GM15510 (cell line): ENCODE measurements around the gene TRPC3.

Experiments used
- POLR2A ChIP-seq: IDR thresholded peaks from 3 replicates; pipeline ENCODE4 v1.6.1; 2011; ENCODE audit warnings: borderline replicate concordance; ENCODE audit not compliant: insufficient read length; ENCODE audit errors: extremely low read depth

The TRPC3 gene

GRCh38 chr4:121951521-121952110, at the start of gene TRPC3:
TRPC3 (minus strand) TSS chr4:121952060; CDS start chr4:121951680, 380 bp downstream.
- TF ChIP-seq POLR2A, result no peak

DNA sequence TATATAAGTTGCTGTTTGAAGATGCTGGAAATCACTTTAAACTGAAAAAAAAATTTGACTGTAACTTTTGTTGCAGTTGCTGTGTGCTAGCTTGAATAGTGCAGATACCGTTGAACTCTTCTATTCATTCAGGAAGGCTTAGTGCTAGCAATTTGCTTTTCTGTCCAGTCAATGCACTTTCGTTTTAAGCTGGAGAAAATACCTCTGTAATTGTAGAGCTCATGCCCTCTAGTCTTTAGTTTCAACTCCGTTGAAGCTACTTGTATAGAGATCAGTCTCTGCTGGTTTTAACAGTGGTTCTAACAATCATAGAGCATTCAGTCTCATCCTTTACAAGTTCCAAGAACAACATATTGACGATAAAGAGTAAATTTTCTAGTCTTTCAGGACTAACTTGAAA, 49.0 kb upstream of the TRPC3 start:
- TF ChIP-seq POLR2A, result no peak

GRCh38 chr4:121998024-121998423, 46.2 kb upstream of the TRPC3 start:
- TF ChIP-seq POLR2A, result no peak

GRCh38 chr4:121995790-121996537, 44.1 kb upstream of the TRPC3 start:
- TF ChIP-seq POLR2A, result no peak

DNA sequence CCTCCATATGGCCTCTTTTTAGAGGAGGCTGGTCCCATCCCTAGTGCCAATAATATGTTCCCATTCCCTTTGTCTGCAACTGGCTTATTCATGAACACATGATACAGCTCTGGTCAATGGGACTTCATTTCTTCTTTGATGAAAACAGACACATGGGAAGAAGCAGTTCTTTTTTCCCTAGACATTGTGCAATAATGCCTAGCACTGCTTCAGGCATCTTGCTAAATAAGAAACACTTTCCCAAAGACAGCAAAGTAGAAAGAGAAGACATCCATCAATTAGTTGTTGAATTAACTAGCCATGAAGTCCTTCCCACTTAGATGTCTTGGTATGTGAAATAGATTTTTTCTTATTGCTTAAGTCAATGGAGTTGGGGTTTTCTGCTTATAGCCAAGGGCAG, 40.1 kb upstream of the TRPC3 start:
- no peak for TF ChIP-seq POLR2A

DNA sequence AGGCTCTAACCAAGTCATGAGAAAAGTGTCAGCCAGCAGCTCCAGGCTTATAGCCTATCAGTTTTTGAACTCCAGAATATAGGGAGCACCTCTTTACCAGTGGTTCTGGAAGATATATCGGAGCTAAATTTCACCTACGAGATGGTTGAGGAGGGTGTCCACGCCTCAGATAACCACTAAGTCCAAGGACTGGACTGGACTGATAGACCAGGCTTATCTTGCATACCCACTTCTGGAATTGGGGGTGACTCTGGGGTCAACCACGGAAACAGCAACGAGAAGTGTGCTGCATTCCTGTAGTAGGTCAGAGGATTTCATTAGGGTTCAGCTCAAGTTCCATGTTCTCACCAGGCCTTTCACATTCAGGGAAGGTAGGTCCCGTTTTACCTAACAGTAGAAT, 38.6 kb upstream of the TRPC3 start:
- TF ChIP-seq POLR2A, result no peak

DNA sequence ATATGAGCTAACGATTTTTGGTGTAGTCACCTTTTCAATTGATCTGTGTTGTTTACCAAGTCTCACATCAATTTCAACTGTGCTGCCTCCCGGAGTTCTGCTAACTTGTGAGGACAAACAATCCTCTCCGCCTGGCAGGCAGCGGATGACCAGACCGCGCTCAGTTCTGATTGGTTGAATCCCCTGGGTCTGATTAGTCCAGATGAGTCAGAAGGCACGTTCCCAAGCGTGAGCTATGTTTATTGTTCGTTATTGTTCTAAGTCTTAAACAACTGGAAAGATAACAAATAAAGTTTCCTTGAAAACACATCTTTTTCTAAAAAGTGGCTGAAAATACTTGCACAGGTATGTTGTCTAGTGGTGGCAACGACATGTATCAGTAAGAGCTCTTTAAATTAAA, 37.9 kb upstream of the TRPC3 start:
- TF ChIP-seq POLR2A, result no peak

DNA sequence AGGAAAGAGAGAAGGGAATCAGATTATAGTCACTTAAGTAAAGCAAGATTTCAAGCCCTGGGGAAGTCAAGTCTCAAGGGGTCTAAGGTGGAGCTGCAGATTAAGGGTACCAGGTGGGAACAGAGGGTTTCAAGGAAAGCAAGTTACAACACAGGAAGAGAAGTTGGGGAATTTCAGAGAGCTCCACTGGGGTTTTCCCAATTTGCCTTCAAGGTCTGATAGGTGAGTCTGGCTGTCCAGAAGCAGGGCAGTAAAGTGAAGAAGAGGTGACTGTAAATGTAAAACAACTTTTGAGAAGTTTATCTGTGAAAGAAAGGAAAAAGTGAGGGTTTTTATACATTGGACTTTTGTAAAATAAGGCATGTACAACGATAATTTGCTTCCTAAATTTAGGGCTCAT, 37.1 kb upstream of the TRPC3 start:
- no peak for TF ChIP-seq POLR2A

DNA sequence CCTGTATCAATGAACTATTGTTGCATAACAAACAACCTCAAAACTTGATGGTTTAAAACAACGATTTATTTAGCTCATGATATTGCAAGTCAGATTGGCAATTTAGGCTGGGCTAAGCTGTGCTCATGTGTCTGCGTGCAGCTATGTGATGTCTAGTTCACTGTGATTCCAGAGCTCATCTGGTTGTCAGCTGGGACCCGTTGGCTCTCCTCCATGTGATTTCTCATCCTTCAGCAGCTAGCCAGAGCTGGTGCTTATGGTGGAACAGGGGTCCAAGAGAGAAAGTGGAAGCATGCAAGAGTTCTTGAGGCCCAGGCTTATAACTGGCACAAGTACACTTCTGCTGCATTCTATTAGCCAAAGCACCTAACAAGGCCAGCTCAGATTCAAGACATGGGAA, 28.8 kb upstream of the TRPC3 start:
- no peak for TF ChIP-seq POLR2A

DNA sequence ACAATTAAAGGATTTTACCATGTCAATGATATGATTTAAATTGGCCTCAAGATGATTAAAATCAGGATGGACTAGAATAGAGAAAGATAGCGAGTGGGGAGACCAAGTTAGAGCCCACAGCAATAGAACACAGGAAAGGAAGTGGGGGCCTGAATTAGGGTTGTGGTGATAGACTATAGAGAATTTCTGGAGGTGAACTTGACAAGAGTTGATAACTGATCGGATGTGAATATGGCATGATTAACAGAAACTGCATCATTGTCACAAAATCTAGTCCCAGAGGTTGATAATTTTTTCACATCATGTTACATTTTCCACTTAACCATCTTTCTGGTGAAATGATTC, 26.3 kb upstream of the TRPC3 start:
- TF ChIP-seq POLR2A, result no peak

DNA sequence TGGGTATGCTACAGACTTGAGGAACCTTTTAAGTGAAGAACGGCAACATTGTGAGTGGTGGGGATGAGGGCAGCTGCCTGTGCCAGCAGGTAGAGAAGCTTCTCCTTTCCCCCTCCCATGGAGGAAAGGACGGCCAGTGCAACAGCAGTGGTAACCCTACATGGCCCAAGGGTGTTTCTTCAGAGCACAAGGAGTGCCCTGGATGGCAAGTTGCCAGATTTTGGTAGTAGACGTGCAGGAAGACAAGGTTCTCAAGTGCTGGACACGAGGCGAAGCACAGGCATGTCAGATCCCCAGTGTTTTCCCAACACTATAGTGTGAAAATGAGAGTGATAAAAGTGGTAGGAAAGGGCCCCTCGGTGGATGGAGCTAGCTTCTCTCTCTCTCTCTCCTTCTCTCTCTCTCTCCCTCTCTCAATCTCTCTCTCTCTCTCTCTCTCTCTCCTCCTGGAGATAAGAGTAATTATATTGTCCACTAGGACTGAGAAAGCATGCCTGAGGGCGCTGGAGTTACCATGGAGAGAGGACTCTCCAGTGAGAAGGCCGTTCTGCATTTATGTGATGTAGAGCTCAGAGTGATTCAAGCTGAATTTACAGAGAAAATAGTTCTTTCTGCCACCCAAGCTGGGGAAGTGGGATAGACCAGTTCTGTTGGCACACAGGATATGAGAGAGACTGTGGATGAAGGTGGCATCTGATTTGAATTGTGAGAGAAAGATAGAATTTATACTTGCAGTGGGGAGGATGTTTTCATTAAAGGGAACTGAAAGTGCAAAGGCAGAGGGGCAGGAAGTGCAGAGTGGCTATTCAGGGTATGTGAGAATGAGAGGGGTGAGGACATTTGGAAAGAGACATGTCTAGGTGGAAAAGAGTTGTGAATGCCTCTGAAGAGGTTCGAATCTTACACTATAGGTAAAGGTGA, 25.7 kb upstream of the TRPC3 start:
- no peak for TF ChIP-seq POLR2A

GRCh38 chr4:121975784-121976183, 23.9 kb upstream of the TRPC3 start:
- no peak for TF ChIP-seq POLR2A

DNA sequence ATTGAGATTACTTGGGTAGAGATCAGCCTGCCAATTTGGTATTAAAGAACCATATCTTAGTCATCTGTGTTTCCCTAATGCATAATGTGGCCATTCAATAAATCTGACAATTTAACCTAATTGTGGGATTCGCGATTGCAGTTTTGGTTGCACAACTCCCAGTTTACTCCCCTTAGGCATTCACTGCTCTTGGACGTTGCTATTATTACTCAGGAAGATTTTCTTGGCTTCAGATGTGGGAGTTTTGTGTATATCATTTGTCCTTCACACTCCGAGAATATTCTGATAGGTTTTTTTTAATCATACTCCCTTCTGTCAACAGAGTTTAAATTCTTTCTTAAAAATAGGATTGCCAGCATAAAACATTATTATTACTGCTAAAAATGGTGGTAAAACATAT, 22.0 kb upstream of the TRPC3 start:
- no peak for TF ChIP-seq POLR2A

- TF ChIP-seq POLR2A, result no peak
Observed at GRCh38 chr4:121968859-121969258, 17.0 kb upstream of the TRPC3 start.

GRCh38 chr4:121964958-121965357, 13.1 kb upstream of the TRPC3 start:
- no peak for TF ChIP-seq POLR2A

GRCh38 chr4:121960818-121961217, 9.0 kb upstream of the TRPC3 start:
- TF ChIP-seq POLR2A, result no peak

GRCh38 chr4:121958777-121959176, 6.9 kb upstream of the TRPC3 start:
- no peak for TF ChIP-seq POLR2A

DNA sequence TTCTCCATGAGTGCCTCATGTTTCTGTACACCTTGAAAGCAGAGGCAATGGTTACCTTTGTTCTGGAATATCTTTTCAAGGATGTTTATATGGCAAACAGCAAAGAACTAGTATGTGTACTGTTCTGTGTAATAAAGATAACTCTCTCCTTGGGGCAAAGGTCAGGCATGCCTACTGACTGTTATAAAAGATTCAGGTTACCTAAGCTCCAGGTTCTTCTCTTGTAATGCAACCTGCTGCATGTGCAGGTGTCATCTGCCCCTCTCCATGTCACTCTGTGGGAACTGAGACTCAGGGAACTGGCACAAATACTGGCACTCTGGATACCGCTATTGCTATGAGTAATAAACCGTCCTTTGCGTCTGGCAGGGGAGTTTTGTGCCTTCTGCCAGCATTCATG, 5.4 kb upstream of the TRPC3 start:
- no peak for TF ChIP-seq POLR2A
